Heart left ventricle (tissue), 13 donors: ENCODE results near the gene NCDN.

ENCODE experiments used
- POLR2A ChIP-seq, 2 donors: fragments of 450-650 bp; IDR thresholded peaks; one replicate each; pipeline ENCODE4 v1.6.1; 2017; ENCODE audit warnings: antibody characterized with exemption in 2 of 2, mild to moderate bottlenecking in 2 of 2, moderate library complexity in 2 of 2
- TF ChIP-seq, protein P1 (sequence below), 12 donors: fragments of 200-600 bp; sonication (generic) in 4 of 12; IDR thresholded peaks; one replicate each; pipeline versions ENCODE4 v1.5.0 to v1.8.0; 2018 to 2022; ENCODE audit warnings: antibody characterized with exemption in 12 of 12, mild to moderate bottlenecking in 5 of 12
- donor health status: ischemic (EF 13 %, LVEDD 7.1; RV severe dilation, severe dysfunction).
- donor health status: DM: no; HTN: yes; CAD: no.
- donor health status: DM: no; HTN: no; CAD: no.
- donor health status: ischemic (EF 25% LVEDD 6.9; RV normal size, moderate dysfunction).
- donor health status: ischemic (EF 25% LVEDD 5.7; RV mildly dilated, moderate dysfunction).
- donor health status: ischemic (EF 35%, LVEDD 5.7; RV mildly dilated, moderate dysfunction).
- donor health status: nonischemic (EF 11% LVEDD 7.7; RV severe dilation, severe dysfunction).
- donor health status: DM: yes; HTN: yes; CAD: no.
- donor health status: PGD.
- donor health status: ischemic (EF 29% LVEDD 5.4; RV normal size, mild dysfunction).
- donor health status: nonischemic (EF 23%, LVEDD 6.1; RV moderate dilation, normal function).

DNA sequence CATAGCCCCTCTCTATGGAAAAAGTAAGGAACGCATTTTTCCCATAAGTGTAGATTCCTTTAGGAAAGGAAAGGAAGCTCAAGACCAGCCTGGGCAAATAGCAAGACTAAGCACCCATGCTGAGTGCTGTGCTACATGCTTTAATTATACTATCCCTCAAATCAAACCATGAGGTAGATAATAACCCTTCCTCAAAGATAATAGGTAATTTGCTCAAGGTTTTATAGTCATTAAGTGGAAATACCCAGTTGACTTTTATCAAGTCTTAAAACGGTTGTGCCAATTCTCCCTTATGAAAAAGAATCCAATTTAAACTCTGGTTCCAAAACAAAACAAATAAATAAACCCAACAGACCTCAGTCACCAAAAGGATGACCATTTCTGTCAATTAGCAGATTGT is 3.7 kb upstream of the NCDN start:
- TF ChIP-seq, protein P1, sequence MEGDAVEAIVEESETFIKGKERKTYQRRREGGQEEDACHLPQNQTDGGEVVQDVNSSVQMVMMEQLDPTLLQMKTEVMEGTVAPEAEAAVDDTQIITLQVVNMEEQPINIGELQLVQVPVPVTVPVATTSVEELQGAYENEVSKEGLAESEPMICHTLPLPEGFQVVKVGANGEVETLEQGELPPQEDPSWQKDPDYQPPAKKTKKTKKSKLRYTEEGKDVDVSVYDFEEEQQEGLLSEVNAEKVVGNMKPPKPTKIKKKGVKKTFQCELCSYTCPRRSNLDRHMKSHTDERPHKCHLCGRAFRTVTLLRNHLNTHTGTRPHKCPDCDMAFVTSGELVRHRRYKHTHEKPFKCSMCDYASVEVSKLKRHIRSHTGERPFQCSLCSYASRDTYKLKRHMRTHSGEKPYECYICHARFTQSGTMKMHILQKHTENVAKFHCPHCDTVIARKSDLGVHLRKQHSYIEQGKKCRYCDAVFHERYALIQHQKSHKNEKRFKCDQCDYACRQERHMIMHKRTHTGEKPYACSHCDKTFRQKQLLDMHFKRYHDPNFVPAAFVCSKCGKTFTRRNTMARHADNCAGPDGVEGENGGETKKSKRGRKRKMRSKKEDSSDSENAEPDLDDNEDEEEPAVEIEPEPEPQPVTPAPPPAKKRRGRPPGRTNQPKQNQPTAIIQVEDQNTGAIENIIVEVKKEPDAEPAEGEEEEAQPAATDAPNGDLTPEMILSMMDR (IDR thresholded peaks at IDR 0.05): no peak
- no peak for TF ChIP-seq POLR2A (IDR thresholded peaks at IDR 0.05)
